ENCODE data around the gene PRKACG.

The PRKACG gene

DNA sequence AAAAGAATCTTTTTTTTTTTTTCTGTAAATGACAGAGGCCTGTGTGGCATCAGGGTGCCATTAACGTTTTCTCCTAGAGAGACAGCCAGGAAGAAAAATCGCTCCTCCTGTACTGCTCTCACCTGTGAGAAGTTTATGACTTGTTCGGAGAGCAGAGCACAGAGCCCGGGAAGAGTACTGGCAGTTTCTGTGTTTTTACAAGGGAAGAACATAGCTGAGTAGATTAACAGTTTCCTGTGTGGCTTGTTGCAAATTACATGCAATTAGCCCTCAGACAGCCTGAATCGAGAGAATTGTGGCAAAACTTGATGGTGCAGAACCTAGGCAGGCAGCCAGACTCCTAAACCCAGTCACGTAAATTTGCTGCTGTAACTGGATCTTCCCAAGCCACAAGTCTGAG, 32.1 kb downstream of the PRKACG start:
- no peak for DNase-seq (ENCODE audit: extremely low read depth, low read depth)
- TF ChIP-seq, protein P1, sequence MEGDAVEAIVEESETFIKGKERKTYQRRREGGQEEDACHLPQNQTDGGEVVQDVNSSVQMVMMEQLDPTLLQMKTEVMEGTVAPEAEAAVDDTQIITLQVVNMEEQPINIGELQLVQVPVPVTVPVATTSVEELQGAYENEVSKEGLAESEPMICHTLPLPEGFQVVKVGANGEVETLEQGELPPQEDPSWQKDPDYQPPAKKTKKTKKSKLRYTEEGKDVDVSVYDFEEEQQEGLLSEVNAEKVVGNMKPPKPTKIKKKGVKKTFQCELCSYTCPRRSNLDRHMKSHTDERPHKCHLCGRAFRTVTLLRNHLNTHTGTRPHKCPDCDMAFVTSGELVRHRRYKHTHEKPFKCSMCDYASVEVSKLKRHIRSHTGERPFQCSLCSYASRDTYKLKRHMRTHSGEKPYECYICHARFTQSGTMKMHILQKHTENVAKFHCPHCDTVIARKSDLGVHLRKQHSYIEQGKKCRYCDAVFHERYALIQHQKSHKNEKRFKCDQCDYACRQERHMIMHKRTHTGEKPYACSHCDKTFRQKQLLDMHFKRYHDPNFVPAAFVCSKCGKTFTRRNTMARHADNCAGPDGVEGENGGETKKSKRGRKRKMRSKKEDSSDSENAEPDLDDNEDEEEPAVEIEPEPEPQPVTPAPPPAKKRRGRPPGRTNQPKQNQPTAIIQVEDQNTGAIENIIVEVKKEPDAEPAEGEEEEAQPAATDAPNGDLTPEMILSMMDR (IDR thresholded peaks at IDR 0.05; ENCODE audit: low read depth, low read length): no peak

DNA sequence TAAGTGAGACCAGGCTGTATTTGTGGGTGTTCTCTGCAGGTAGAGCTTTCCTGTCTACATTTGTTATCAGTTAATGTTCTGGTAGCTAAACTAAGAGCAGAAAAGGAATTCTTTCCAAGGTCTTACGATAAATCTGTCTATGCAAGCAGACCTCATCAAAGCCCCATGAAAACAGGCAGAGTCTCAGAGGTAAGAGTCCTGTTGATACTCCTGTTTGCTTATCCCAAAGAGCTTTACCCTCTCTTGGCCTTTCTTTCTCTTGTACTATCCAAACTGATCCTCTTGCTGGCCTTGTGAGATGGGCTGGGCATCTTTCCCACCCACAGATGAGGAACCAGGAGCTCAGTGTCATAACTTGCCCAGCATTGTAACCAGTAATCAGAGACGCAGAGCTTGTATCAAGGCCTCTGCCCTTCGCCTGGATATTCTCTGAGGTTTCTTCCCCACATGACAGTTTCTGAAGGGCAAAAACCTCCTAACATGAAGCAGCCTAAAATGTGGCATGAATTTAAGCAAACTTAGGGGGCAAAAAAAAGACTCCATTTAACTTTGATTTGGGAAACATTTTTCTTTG, 33.5 kb downstream of the PRKACG start:
- no peak for DNase-seq (ENCODE audit: extremely low read depth, low read depth)
- TF ChIP-seq, protein P1 (IDR thresholded peaks at IDR 0.05; ENCODE audit: low read depth, low read length): no peak

DNA sequence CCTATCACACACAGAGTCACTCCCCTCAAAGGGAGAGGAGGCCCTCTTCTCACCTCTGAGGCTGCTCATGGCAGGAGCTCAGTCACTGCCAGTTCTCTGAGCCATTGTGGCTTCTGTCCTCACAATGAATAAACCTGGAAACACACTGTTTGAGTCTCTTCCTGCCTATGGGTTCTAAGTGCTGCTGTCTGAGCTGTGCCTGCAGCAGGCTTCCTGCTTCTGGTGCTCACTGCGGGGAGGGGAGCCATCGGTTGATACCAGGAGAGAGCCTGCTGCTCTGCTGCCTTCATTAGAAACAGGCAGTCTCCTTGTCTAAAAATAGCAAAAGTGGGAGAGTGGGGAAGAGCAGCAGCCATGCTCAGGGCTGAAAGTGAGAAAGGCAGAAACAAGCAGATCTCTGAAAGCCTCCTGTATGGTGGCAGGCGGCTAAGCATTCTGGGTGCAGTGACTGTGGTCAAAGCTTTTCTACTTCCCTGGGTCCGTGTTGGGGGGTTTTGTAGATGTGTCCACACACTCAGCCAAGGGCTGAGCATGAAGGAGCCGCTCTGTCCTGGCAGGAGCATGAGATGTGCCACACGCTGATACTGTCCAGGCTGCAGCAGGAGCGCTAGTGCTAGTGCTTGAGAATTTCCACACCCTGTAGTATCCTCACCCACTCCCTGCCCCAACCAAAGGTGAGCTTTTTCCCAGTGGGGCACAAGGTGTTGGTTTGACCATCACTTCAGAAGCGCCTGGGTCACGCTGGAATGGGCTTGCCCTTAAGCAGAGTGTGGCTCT, 34.2 kb downstream of the PRKACG start:
- TF ChIP-seq, protein P1 (IDR thresholded peaks at IDR 0.05; ENCODE audit: low read depth, low read length): no peak

DNA sequence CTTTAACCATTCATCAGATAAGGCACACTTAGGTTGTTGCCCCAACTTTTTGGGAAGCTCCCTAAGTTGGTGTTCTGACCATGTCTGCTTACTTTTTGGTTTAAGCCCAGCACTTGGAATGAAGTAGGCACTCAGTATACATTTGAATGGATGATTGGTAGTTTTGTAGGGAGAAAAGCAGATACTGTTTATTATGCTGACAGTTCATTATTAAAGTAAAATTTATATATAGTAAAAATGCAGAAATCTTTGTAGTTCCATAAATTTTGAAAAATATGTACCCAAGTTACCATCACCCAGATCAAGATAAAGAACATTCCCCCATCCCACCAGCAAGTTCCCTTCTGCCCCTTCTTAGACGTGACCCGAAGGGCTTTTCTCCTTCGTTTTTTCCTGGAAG, 35.4 kb downstream of the PRKACG start:
- no peak for DNase-seq (ENCODE audit: extremely low read depth, low read depth)
- TF ChIP-seq, protein P1 (IDR thresholded peaks at IDR 0.05; ENCODE audit: low read depth, low read length): no peak

More for the DNA sequence above, 34.2 kb downstream of the PRKACG start:
- no peak for DNase-seq (ENCODE audit: extremely low read depth, low read depth)

DNA sequence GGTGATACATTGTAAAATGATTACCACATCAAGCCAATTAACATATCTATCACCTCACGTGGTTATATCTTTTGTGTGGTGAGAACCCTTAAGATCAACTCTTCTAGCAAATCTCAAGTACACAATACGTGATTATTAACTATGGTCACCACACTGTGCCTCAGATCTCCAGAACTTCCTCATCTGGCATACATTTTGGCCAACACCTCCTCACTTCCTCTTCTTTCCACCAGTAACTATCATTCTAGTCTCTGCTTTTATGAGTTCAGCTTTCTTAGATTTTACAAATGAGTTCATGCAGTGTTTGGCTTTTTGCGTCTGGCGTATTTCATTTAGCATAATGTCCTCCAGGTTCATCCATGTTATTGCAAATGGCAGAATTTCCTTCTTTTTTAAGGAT, 35.8 kb downstream of the PRKACG start:
- TF ChIP-seq, protein P1 (IDR thresholded peaks at IDR 0.05; ENCODE audit: low read depth, low read length): no peak
- DNase-seq (ENCODE audit: extremely low read depth, low read depth): no peak

DNA sequence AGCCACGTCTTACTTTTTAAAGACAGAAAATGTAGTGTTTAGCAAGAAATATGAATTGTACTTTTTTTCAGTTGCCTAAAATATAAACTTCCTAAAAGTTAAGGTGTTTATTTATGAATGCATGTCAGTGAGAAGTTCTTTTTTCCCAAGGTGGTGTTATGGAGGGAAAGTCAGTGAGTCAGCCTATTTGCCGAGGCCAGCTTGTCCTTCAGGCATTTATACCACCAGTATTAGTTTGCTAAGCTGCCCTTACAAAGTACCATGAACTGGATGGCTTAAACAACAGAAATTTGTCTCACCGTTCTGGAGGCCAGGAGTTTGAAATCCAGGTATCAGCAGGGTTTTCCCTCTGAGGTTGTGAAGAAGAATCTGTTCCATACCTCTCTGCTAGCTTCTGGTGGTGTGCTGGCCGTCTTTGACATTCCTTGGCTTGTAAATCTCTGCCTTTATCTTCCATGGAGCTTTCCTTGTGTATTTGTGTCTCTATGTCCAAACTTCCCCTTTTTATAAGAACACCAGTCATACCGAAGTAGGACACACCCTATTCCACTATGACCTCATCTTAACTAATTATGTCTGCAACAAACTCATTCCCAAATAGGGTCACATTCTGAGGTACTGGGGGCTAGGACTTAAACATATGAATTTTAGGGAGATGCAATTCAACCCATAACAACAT, 38.4 kb downstream of the PRKACG start:
- no peak for DNase-seq (ENCODE audit: extremely low read depth, low read depth)
- TF ChIP-seq, protein P1 (IDR thresholded peaks at IDR 0.05; ENCODE audit: low read depth, low read length): no peak

DNA sequence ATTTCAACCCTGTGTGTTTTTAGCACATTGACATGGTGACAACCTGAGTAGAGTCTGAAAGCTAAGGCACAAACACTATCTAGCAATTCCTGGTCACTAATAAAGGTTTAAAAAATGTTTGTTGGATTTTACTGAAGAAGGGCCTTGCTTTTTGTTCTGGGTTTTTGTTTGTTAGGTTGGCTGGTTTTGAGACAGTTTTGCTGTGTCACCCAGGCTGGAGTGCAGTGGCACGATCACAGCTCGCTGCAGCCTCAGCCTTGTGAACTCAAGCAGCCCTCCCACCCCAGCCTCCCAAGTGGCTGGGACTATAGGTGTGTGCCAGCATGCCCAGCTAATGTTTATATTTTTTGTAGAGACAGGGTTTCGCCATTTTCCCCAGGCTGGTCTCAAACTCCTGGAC, 39.0 kb downstream of the PRKACG start:
- no peak for DNase-seq (ENCODE audit: extremely low read depth, low read depth)
- TF ChIP-seq, protein P1 (IDR thresholded peaks at IDR 0.05; ENCODE audit: low read depth, low read length): no peak
